Skeletal muscle satellite cell (primary cell): Measurements from ENCODE around the gene SIL1. TPM values are rescaled to one million over a fixed set of nuclear protein-coding genes. Genes with fewer than 3 reads are reported as not detected.
A peak's percentile ranks its signal among the peaks of the same experiment; 100 is the strongest.

Source experiments
- H3K27me3 ChIP-seq: 2 replicates; pipeline ENCODE4 v1.7.0; 2013; ENCODE audit warnings: low read length; ENCODE audit not compliant: control insufficient read depth, insufficient read depth
- H3K36me3 ChIP-seq: 2 replicates; pipeline ENCODE4 v1.7.0; 2013; ENCODE audit warnings: mild to moderate bottlenecking, control low read depth, low read length; ENCODE audit not compliant: insufficient read depth
- H3K4me1 ChIP-seq: 2 replicates; pipeline ENCODE4 v1.7.0; 2013; ENCODE audit warnings: low read length; ENCODE audit not compliant: control insufficient read depth, insufficient read depth
- H3K4me2 ChIP-seq: 2 replicates; pipeline ENCODE4 v1.7.0; 2013; ENCODE audit warnings: mild to moderate bottlenecking, low read length
- H3K4me3 ChIP-seq: 2 replicates; pipeline ENCODE4 v1.7.0; 2013; ENCODE audit warnings: low read length
- H3K9ac ChIP-seq: 2 replicates; pipeline ENCODE4 v1.7.0; 2013; ENCODE audit warnings: mild to moderate bottlenecking, low read depth, low read length, moderate library complexity
- H3K9me3 ChIP-seq: replicated peaks from 2 replicates; pipeline ENCODE4 v1.7.0; 2013; ENCODE audit warnings: mild to moderate bottlenecking, control low read depth, low read length
- total RNA-seq: library from RNA; depleted of rRNA; stranded (reverse); fragments of >200 nt; gene quantifications from 2 replicates; pipeline ENCODE4 v1.2.3, GENCODE V29; 2012; rRNA removed

The SIL1 gene
- total RNA-seq: 54.0 and 64.4 TPM in 2 replicates

GRCh38 chr5:139197710-139198669, at the start of gene SIL1:
SIL1 (minus strand) TSS chr5:139198368; CDS start chr5:139127843, 70,525 bp downstream.
- H3K9ac ChIP-seq: peak within 1 kb of the TSS; percentile 93
- H3K9me3 ChIP-seq: no peaks in the 10 kb centered on the region
- peaks cover 4% of the 10 kb centered on the region for H3K4me1 ChIP-seq
- H3K4me3 ChIP-seq: peak within 1 kb of the TSS; percentile 77
- peaks cover 3% of the 10 kb centered on the region for H3K36me3 ChIP-seq
- no peaks in the 10 kb centered on the region for H3K27me3 ChIP-seq
- H3K4me2 ChIP-seq: peak within 1 kb of the TSS; percentile 82

- H3K27me3 ChIP-seq: peaks cover 7% of the 10 kb centered on the region
- H3K4me2 ChIP-seq: peak overlapping the region; percentile 49
- H3K4me3 ChIP-seq: peak overlapping the region; percentile 2
- peaks cover 24% of the 10 kb centered on the region for H3K4me1 ChIP-seq
- no peaks in the 10 kb centered on the region for H3K9me3 ChIP-seq
- H3K36me3 ChIP-seq: no peaks in the 10 kb centered on the region
- peak overlapping the region; percentile 10 for H3K9ac ChIP-seq
These were observed 48.2 kb upstream of the SIL1 start for GRCh38 chr5:139246394-139246793.

GRCh38 chr5:139245637-139246339, 47.6 kb upstream of the SIL1 start:
- H3K36me3 ChIP-seq: no peaks in the 10 kb centered on the region
- peaks cover 11% of the 10 kb centered on the region for H3K27me3 ChIP-seq
- peaks cover 24% of the 10 kb centered on the region for H3K4me1 ChIP-seq
- peak overlapping the region; percentile 10 for H3K9ac ChIP-seq
- no peaks in the 10 kb centered on the region for H3K9me3 ChIP-seq
- peak overlapping the region; percentile 2 for H3K4me3 ChIP-seq
- H3K4me2 ChIP-seq: peak overlapping the region; percentile 49

DNA sequence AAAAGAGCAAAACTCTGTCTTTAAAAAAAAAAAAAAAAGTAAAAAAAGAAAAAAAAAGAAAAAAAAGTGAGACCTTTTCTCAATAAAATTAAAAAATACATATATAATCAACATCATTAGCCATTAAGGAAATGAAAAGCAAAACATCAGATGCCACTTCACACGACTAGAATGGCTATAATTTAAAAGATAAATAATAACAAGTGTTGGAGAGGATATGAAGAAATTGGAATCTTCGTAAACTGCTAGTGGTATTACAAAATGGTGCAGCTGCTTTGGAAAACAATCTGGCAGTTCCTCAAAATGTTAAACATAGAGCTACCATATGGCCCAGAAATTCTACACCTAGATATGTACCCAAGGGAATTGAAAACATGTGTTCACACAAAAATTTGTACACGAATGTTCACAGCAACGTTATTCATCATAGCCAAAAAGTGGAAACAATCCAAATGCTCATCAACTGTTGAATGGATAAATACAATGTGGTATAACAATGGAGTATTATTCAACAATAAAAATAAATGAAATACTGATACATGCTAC, 45.3 kb upstream of the SIL1 start:
- Histone ChIP-seq H3K4me2 (no peak overlapping the region), H3K27me3 (peaks cover 20% of the 10 kb centered on the region), H3K9ac (no peak overlapping the region), H3K36me3 (no peaks in the 10 kb centered on the region), H3K9me3 (no peaks in the 10 kb centered on the region), H3K4me1 (peaks cover 24% of the 10 kb centered on the region), H3K4me3 (no peak overlapping the region)

DNA sequence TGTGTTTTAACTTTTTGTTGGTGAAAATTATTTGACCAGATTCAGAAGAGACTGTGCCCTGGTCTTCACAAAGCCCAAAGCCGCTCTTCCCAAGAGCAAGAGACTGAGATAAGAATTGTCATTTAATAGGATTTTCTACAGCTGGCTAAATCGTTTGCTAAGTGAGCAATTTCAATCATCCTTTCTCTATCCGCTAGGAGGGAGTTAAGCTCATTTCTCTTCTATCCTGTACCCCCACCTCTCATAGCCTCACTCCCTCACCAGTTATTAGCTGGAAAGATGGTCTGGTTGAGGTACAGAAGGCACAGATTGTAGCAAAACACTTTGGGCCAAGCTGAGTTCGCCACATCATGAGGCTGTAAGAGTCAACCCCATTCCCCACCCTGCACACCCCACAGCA, 43.0 kb upstream of the SIL1 start:
- Histone ChIP-seq H3K9ac (no peak overlapping the region), H3K27me3 (peaks cover 20% of the 10 kb centered on the region), H3K36me3 (no peaks in the 10 kb centered on the region), H3K9me3 (no peaks in the 10 kb centered on the region), H3K4me3 (no peak overlapping the region), H3K4me2 (no peak overlapping the region), H3K4me1 (peaks cover 8% of the 10 kb centered on the region)

DNA sequence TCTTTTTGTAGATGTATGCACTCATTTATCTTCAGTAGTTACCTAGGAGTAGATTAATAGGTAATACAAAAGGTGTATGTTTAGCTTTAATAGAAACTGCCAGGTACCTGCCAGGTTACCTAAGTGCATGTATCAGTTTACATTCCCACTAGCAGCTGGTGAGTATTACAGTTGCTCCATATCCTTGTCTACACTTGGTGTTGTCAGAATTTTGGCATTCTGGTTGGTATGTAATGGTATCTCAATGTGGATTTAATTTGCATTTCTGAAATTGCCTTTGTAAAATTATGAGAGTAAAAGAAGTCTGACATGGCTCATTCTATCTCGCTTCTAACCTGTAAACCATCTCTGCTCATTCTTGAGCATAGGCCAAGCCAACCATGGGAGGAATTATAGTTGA, 38.3 kb upstream of the SIL1 start:
- H3K4me2 ChIP-seq: no peak overlapping the region
- peaks cover 14% of the 10 kb centered on the region for H3K27me3 ChIP-seq
- H3K9ac ChIP-seq: no peak overlapping the region
- no peak overlapping the region for H3K4me3 ChIP-seq
- H3K36me3 ChIP-seq: no peaks in the 10 kb centered on the region
- H3K4me1 ChIP-seq: no peaks in the 10 kb centered on the region
- H3K9me3 ChIP-seq: no peaks in the 10 kb centered on the region

DNA sequence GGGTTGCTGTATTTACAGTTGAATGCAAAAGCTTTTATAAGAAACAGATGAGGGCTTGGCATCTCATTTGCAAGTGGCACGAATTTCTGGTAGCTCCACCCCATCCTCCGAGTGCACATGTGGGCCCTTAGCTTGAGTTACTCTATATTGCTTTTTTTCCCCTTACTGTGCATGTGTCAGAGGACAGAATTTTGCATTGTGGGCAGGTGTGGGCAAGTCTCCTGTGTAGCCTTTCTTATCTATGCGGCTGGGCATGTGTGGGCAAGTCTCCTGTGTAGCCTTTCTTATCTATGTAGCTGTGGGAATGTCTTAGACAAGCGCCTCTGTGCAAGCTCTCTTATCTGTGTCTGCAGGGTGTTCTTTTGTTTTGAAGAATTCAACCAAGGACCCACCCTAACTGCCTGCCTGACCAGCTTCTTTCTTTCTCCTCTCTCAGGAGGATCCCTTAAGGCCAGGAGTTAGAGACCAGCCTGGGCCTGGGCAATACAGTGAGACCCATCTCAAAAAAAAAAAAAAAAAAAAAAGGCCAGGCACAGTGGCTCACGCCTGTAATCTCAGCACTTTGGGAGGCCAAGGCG, 34.1 kb upstream of the SIL1 start:
- no peak overlapping the region for H3K4me3 ChIP-seq
- H3K27me3 ChIP-seq: peaks cover 3% of the 10 kb centered on the region
- no peaks in the 10 kb centered on the region for H3K9me3 ChIP-seq
- H3K36me3 ChIP-seq: no peaks in the 10 kb centered on the region
- no peak overlapping the region for H3K9ac ChIP-seq
- H3K4me2 ChIP-seq: no peak overlapping the region
- H3K4me1 ChIP-seq: no peaks in the 10 kb centered on the region

- no peaks in the 10 kb centered on the region for H3K9me3 ChIP-seq
- no peak overlapping the region for H3K9ac ChIP-seq
- H3K4me2 ChIP-seq: no peak overlapping the region
- no peaks in the 10 kb centered on the region for H3K36me3 ChIP-seq
- no peaks in the 10 kb centered on the region for H3K4me1 ChIP-seq
- peaks cover 3% of the 10 kb centered on the region for H3K27me3 ChIP-seq
- no peak overlapping the region for H3K4me3 ChIP-seq
These were observed 30.1 kb upstream of the SIL1 start for GRCh38 chr5:139228201-139228803.

- Histone ChIP-seq H3K36me3 (no peaks in the 10 kb centered on the region), H3K4me2 (no peak overlapping the region), H3K9ac (no peak overlapping the region), H3K27me3 (peaks cover 10% of the 10 kb centered on the region), H3K9me3 (no peaks in the 10 kb centered on the region), H3K4me3 (no peak overlapping the region), H3K4me1 (no peaks in the 10 kb centered on the region)
These were observed 28.0 kb upstream of the SIL1 start for GRCh38 chr5:139226131-139226530.

DNA sequence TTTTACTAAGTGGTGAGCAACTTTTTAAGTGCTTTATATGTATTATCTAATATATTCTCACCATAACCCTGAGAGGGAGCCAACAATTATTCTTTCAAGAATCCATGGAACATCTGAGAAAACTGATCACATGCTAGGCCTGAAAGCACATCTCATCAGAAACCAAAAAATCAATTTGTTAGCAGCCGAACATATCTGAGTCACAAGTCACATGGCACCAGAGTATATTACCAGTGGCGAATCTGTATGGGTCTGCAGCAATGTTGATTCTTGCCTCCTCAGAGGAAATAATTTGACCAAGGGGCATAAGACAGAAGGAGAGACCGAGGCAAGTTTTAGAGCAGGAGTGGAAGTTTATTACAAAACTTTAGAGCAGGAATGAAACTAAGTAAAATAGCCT, 25.3 kb upstream of the SIL1 start:
- Histone ChIP-seq H3K9me3 (no peaks in the 10 kb centered on the region), H3K4me1 (no peaks in the 10 kb centered on the region), H3K36me3 (no peaks in the 10 kb centered on the region), H3K27me3 (peaks cover 7% of the 10 kb centered on the region), H3K9ac (peak overlapping the region; percentile 2), H3K4me2 (peak overlapping the region; percentile 59), H3K4me3 (no peak overlapping the region)

DNA sequence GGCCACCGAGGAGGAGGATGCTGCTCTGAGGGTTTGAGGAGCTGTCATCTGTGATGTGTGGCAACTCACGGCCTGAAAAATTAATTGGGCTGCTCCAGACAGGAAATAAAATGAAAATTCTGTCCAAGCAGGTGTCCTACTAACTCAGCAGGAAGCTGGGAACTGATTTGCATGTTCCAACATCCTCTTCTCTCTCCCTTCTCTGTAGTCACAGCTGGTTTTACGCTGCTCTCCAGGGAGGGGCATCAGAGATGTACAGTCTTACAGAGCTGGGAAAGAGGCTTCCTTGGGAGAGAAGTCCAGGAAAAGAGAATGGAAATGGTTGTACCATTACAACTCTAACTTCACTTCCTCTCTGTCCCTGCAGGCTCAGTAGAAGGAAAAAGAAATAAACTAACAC, 24.2 kb upstream of the SIL1 start:
- Histone ChIP-seq H3K9ac (no peak overlapping the region), H3K9me3 (no peaks in the 10 kb centered on the region), H3K4me3 (no peak overlapping the region), H3K36me3 (no peaks in the 10 kb centered on the region), H3K4me1 (no peaks in the 10 kb centered on the region), H3K4me2 (no peak overlapping the region), H3K27me3 (peaks cover 7% of the 10 kb centered on the region)
